Testis (tissue), 2 donors: ENCODE data around the gene TBXAS1.

Experiments
- POLR2A ChIP-seq: fragments of 450-650 bp; IDR thresholded peaks from one replicate; pipeline ENCODE4 v1.6.1; 2017; ENCODE audit warnings: antibody characterized with exemption, mild to moderate bottlenecking, moderate library complexity
- TF ChIP-seq, protein P1 (sequence below), 3 experiments: fragments of 450-650 bp in 2 of 3; fragments of 200-600 bp in 1 of 3; sonication (generic) in 1 of 3; IDR thresholded peaks; one replicate each; pipeline ENCODE4 v1.5.1; 2016 to 2019; ENCODE audit warnings: antibody characterized with exemption in 3 of 3, mild to moderate bottlenecking in 2 of 3, moderate library complexity in 1 of 3

DNA sequence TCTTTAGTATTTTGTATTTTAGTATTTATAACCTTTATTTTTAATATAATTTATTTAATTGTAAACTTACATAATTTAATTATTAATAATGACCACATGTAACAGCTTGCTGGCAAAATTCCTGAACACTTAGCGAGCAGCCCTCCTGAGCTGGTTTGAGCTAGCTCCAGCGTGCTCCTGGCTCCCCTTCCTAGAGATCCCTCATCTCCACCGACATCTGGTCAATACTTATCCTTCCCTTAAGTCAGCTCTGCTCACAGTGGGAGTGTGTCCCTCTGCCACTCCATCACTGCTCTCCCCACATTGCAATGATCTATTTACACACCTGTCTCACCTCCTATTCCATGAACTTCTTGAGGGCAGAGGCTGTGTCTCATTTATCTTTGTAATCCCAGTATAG is 20.6 kb upstream of the TBXAS1 start:
- TF ChIP-seq, protein P1, sequence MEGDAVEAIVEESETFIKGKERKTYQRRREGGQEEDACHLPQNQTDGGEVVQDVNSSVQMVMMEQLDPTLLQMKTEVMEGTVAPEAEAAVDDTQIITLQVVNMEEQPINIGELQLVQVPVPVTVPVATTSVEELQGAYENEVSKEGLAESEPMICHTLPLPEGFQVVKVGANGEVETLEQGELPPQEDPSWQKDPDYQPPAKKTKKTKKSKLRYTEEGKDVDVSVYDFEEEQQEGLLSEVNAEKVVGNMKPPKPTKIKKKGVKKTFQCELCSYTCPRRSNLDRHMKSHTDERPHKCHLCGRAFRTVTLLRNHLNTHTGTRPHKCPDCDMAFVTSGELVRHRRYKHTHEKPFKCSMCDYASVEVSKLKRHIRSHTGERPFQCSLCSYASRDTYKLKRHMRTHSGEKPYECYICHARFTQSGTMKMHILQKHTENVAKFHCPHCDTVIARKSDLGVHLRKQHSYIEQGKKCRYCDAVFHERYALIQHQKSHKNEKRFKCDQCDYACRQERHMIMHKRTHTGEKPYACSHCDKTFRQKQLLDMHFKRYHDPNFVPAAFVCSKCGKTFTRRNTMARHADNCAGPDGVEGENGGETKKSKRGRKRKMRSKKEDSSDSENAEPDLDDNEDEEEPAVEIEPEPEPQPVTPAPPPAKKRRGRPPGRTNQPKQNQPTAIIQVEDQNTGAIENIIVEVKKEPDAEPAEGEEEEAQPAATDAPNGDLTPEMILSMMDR (IDR thresholded peaks at IDR 0.05) = no peak
- TF ChIP-seq POLR2A = no peak
